KMS-11 (cell line): ENCODE measurements around the gene PACSIN1.

Experiments used
- H2AFZ ChIP-seq: fragments of 200-600 bp; sonication (generic); 2 replicates; pipeline ENCODE4 v1.6.1; 2016; ENCODE audit warnings: antibody characterized with exemption, mixed run types, low read depth
- H3K27ac ChIP-seq: fragments of 200-600 bp; sonication (generic); 2 replicates; pipeline ENCODE4 v1.6.1; 2016; ENCODE audit warnings: mild to moderate bottlenecking, mixed run types
- H3K27me3 ChIP-seq: fragments of 200-600 bp; sonication (generic); 2 replicates; pipeline ENCODE4 v1.6.1; 2017; ENCODE audit warnings: mild to moderate bottlenecking, low read depth, mixed run types, moderate library complexity; ENCODE audit not compliant: insufficient read depth
- H3K36me3 ChIP-seq: fragments of 200-600 bp; sonication (generic); 2 replicates; pipeline ENCODE4 v1.6.1; 2017; ENCODE audit warnings: mild to moderate bottlenecking, mixed run types; ENCODE audit not compliant: insufficient read depth
- H3K4me1 ChIP-seq: fragments of 200-600 bp; sonication (generic); 2 replicates; pipeline ENCODE4 v1.6.1; 2016; ENCODE audit warnings: mild to moderate bottlenecking, low read depth, mixed run types; ENCODE audit not compliant: poor library complexity, severe bottlenecking
- H3K4me2 ChIP-seq: fragments of 200-600 bp; sonication (generic); 2 replicates; pipeline ENCODE4 v1.7.0; 2016; ENCODE audit warnings: mild to moderate bottlenecking, mixed run types
- H3K4me3 ChIP-seq: fragments of 200-600 bp; sonication (generic); IDR thresholded peaks from 2 replicates; pipeline ENCODE4 v1.6.1; 2017; ENCODE audit warnings: low read depth, low read length, mixed read lengths; ENCODE audit not compliant: insufficient read depth
- H3K79me2 ChIP-seq: fragments of 200-600 bp; sonication (generic); 2 replicates; pipeline ENCODE4 v1.6.1; 2016; ENCODE audit warnings: low read depth, mixed run types; ENCODE audit not compliant: insufficient read depth
- H3K9ac ChIP-seq: fragments of 200-600 bp; sonication (generic); 2 replicates; pipeline ENCODE4 v1.6.1; 2016; ENCODE audit warnings: mild to moderate bottlenecking, mixed run types
- H4K20me1 ChIP-seq: fragments of 200-600 bp; sonication (generic); 2 replicates; pipeline ENCODE4 v1.6.1; 2016; ENCODE audit warnings: mild to moderate bottlenecking, mixed run types; ENCODE audit not compliant: insufficient read depth
- CTCF ChIP-seq: fragments of 200-600 bp; sonication (generic); conservative IDR thresholded peaks from 2 replicates; pipeline ENCODE4 v1.6.1; 2017; ENCODE audit warnings: low read depth, mild to moderate bottlenecking, antibody characterized with exemption, low read length, moderate library complexity, mixed read lengths

PACSIN1 gene

GRCh38 chr6:34540841-34541240, 75.0 kb downstream of the PACSIN1 start:
- H3K27me3 ChIP-seq, result no peaks in the 10 kb centered on the region; the same call in 1 of the 2 replicates
- H3K4me3 ChIP-seq, result no peak overlapping the region
- H2AFZ ChIP-seq, result no peak overlapping the region
- TF ChIP-seq CTCF, result no peak
- H3K79me2 ChIP-seq, result no peaks in the 10 kb centered on the region
- no peaks in the 10 kb centered on the region for H3K36me3 ChIP-seq
- no peaks in the 10 kb centered on the region for H3K4me1 ChIP-seq
- H3K9ac ChIP-seq, result no peak overlapping the region
- no peak overlapping the region for H3K27ac ChIP-seq
- no peaks in the 10 kb centered on the region for H4K20me1 ChIP-seq
- H3K4me2 ChIP-seq, result no peak overlapping the region

- H4K20me1 ChIP-seq, result no peaks in the 10 kb centered on the region
- H3K79me2 ChIP-seq, result no peaks in the 10 kb centered on the region
- no peaks in the 10 kb centered on the region; the same call in 1 of the 2 replicates for H3K27me3 ChIP-seq
- H3K4me1 ChIP-seq, result no peaks in the 10 kb centered on the region
- no peak overlapping the region for H3K9ac ChIP-seq
- H3K4me3 ChIP-seq, result no peak overlapping the region
- no peaks in the 10 kb centered on the region for H3K36me3 ChIP-seq
- no peak overlapping the region for H3K27ac ChIP-seq
- no peak overlapping the region for H3K4me2 ChIP-seq
- TF ChIP-seq CTCF, result no peak
- no peak overlapping the region for H2AFZ ChIP-seq
These were observed 77.5 kb downstream of the PACSIN1 start for GRCh38 chr6:34543421-34543820.

GRCh38 chr6:34544052-34544604, 78.3 kb downstream of the PACSIN1 start:
- no peak overlapping the region for H3K27ac ChIP-seq
- no peak overlapping the region for H3K4me2 ChIP-seq
- no peaks in the 10 kb centered on the region for H3K36me3 ChIP-seq
- no peaks in the 10 kb centered on the region for H4K20me1 ChIP-seq
- H3K9ac ChIP-seq, result no peak overlapping the region
- H3K27me3 ChIP-seq, result no peaks in the 10 kb centered on the region; the same call in 1 of the 2 replicates
- no peak overlapping the region for H2AFZ ChIP-seq
- no peak for TF ChIP-seq CTCF
- no peaks in the 10 kb centered on the region for H3K79me2 ChIP-seq
- no peaks in the 10 kb centered on the region for H3K4me1 ChIP-seq
- H3K4me3 ChIP-seq, result no peak overlapping the region

GRCh38 chr6:34544776-34545471, 79.0 kb downstream of the PACSIN1 start:
- no peaks in the 10 kb centered on the region; the same call in 1 of the 2 replicates for H3K27me3 ChIP-seq
- no peak overlapping the region for H3K4me2 ChIP-seq
- H3K79me2 ChIP-seq, result no peaks in the 10 kb centered on the region
- H2AFZ ChIP-seq, result no peak overlapping the region
- H3K4me1 ChIP-seq, result no peaks in the 10 kb centered on the region
- H3K4me3 ChIP-seq, result no peak overlapping the region
- TF ChIP-seq CTCF, result no peak
- H3K9ac ChIP-seq, result no peak overlapping the region
- H4K20me1 ChIP-seq, result no peaks in the 10 kb centered on the region
- no peaks in the 10 kb centered on the region for H3K36me3 ChIP-seq
- no peak overlapping the region for H3K27ac ChIP-seq
